ENCODE results near the gene DCAF4. TPM values are rescaled to one million over a fixed set of nuclear protein-coding genes. Genes with fewer than 3 reads are reported as not detected.

The DCAF4 gene
- total RNA-seq, 1 donor from 2014 or later = 14.2 TPM

DNA sequence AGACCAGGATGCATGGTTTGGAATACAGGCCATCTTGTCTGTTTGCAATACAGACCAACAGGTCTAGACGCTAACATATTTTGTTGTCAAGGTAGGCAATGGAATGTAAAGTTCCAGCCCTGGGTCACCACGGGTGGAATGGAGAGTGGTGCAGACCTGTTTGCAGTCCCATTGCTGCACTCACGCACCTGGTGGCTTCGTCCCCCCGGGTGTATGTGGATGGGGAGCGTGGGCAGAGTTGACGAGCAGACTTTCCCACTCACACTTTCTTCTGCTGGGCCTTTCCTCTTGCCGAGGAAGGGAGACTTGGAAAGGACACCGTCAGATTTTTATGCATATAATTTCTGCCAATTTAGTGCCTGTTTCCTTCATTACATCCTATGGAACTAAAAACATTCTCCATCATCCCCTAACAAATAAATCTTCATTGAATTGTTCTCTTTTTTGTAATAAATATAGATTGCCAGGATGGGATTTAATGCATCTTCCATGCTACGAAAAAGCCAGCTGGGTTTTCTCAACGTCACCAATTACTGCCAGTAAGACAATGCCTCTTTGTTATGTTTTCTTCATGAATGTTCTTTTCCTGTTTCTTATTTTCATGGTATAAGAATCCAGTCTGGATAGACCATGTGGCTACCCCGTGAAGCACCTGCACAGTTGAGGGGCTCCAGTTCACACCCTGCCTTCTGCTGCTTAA is 15.2 kb downstream of the DCAF4 start:
- intact Hi-C loops (cut with DNase I) = no loop called here
- no peaks in the 10 kb centered on the region for H3K27me3 ChIP-seq
- no peak overlapping the region for H3K27ac ChIP-seq
- peaks cover 0 to 51% of the 10 kb centered on the region in 2 donors for H3K36me3 ChIP-seq
- no peaks in the 10 kb centered on the region for H3K4me1 ChIP-seq
- DNase-seq (ENCODE audit: extremely low spot score in 2 of 2) = no peak
- H3K4me3 ChIP-seq = no peak overlapping the region
- no peaks in the 10 kb centered on the region for H3K9me3 ChIP-seq
- TF ChIP-seq POLR2AphosphoS5 (IDR thresholded peaks at IDR 0.05; ENCODE audit: insufficient read depth in 1 of 2, low read depth in 1 of 2) = no peak
- TF ChIP-seq POLR2A (IDR thresholded peaks at IDR 0.05) = no peak
- TF ChIP-seq, protein P1, sequence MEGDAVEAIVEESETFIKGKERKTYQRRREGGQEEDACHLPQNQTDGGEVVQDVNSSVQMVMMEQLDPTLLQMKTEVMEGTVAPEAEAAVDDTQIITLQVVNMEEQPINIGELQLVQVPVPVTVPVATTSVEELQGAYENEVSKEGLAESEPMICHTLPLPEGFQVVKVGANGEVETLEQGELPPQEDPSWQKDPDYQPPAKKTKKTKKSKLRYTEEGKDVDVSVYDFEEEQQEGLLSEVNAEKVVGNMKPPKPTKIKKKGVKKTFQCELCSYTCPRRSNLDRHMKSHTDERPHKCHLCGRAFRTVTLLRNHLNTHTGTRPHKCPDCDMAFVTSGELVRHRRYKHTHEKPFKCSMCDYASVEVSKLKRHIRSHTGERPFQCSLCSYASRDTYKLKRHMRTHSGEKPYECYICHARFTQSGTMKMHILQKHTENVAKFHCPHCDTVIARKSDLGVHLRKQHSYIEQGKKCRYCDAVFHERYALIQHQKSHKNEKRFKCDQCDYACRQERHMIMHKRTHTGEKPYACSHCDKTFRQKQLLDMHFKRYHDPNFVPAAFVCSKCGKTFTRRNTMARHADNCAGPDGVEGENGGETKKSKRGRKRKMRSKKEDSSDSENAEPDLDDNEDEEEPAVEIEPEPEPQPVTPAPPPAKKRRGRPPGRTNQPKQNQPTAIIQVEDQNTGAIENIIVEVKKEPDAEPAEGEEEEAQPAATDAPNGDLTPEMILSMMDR (IDR thresholded peaks at IDR 0.05) = no peak

DNA sequence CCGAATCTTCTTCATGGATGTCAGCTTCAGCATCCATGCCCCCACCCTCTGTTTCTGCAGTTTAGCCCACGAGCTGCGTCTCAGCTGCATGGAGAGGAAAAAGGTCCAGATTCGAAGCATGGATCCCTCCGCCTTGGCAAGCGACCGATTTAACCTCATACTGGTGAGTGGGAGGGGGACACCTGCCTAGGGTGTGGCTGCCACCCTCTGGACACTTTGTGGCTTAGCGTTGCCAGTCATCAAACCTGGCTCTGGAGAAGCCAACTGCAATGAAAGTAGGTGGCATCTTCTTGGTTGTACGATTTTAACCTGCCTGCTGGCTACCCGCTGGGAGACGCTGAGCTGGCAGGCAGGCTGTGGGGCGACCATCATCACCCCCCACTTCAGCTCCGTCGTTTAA is 16.7 kb downstream of the DCAF4 start:
- Histone ChIP-seq H3K4me3 (no peak overlapping the region), H3K9me3 (no peaks in the 10 kb centered on the region), H3K27me3 (no peaks in the 10 kb centered on the region), H3K27ac (no peak overlapping the region), H3K36me3 (peaks cover 0 to 51% of the 10 kb centered on the region in 2 donors), H3K4me1 (no peaks in the 10 kb centered on the region)
- no peak for DNase-seq (ENCODE audit: extremely low spot score in 2 of 2)
- intact Hi-C loops (cut with DNase I) = no loop called here
- TF ChIP-seq POLR2AphosphoS5 (IDR thresholded peaks at IDR 0.05; ENCODE audit: insufficient read depth in 1 of 2, low read depth in 1 of 2) (no peak), POLR2A (IDR thresholded peaks at IDR 0.05) (no peak)
- TF ChIP-seq, protein P1 (IDR thresholded peaks at IDR 0.05) = no peak

DNA sequence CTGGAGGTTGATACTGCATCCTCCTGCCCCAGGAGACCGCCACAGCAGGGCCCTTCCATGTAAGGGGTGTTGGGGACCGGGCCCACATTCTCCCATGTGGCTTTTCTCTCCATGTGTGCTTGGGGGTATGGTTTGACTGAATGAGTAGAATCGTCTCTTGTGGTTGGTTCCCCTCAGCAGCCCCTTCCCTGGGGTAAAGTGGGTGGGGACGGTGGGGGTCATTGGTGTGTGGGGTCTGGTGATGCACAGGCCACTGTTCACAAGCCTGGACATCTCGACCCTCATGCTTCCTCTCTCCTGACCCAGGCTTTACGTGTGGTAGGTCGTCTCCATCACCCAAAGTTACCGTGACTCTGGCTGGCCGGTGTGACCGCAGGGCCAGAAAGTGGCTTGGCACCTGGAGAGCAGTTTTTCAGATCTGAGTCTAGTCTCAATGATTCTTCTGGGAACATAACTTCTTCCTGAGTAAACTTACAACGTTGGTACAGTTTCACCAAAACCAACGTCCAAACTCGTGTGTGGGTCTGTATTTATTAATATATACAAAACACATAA is 17.7 kb downstream of the DCAF4 start:
- TF ChIP-seq POLR2A (IDR thresholded peaks at IDR 0.05) = no peak
- TF ChIP-seq POLR2AphosphoS5 (IDR thresholded peaks at IDR 0.05; ENCODE audit: insufficient read depth in 1 of 2, low read depth in 1 of 2) = no peak
- TF ChIP-seq, protein P1 (IDR thresholded peaks at IDR 0.05) = no peak
- no peak for DNase-seq (ENCODE audit: extremely low spot score in 2 of 2)
- intact Hi-C loops (cut with DNase I) = no loop called here
- Histone ChIP-seq H3K9me3 (no peaks in the 10 kb centered on the region), H3K27ac (no peak overlapping the region), H3K27me3 (no peaks in the 10 kb centered on the region), H3K4me1 (no peaks in the 10 kb centered on the region), H3K36me3 (peaks cover 0 to 45% of the 10 kb centered on the region in 2 donors), H3K4me3 (no peak overlapping the region)

DNA sequence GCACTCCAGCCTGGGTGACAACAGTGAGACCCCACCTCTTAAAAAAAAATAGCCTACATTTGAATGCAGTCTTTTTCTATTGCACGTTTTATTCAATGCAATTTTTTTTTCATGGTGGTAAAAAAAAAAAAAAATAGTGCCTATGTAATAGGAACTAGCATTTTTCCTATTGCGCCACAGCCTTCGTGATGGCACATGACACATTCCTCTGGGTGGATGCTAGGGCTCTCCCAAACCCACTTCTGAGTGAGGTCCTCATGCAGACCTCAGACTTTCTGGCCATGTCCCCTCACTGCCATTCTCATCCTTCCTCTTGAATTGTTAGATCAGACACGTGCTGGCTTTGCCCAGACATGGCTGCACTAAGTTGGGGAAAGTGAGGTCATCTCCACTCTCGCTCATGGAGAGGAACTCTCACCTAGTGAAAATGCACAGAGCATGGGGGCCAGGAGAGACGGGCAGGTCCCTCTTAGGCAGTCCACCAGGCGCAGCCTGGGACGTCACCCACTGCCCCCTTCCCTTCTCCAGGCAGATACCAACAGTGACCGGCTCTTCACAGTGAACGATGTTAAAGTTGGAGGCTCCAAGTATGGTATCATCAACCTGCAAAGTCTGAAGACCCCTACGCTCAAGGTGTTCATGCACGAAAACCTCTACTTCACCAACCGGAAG is 19.2 kb downstream of the DCAF4 start:
- Histone ChIP-seq H3K4me1 (no peaks in the 10 kb centered on the region), H3K27ac (no peak overlapping the region), H3K36me3 (peaks cover 0 to 31% of the 10 kb centered on the region in 2 donors), H3K4me3 (no peak overlapping the region), H3K27me3 (no peaks in the 10 kb centered on the region), H3K9me3 (no peaks in the 10 kb centered on the region)
- TF ChIP-seq, protein P1 (IDR thresholded peaks at IDR 0.05) = no peak
- TF ChIP-seq POLR2AphosphoS5 (IDR thresholded peaks at IDR 0.05; ENCODE audit: insufficient read depth in 1 of 2, low read depth in 1 of 2) (no peak), POLR2A (IDR thresholded peaks at IDR 0.05) (no peak)
- intact Hi-C loops (cut with DNase I) = no loop called here
- DNase-seq (ENCODE audit: extremely low spot score in 2 of 2) = no peak

DNA sequence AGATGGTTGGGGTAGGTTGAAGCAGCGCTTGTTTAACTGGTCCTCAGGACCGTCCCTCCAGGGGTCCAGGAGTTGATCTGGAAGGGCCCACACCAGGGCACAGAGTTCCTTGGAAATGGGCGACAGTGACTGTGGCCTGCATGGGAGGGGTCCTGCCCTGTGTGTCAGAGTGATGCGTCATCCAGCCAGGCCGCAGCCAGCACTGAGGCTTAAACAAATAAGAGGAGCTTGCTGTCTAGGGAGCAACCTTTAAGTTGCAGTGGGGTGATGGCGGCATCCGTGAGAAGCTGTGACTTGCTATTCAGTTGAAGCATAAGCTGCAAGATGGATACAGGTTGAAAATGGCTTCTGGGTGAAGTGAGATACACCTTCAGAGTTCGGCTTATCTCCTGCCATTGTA is 20.2 kb downstream of the DCAF4 start:
- no peak overlapping the region for H3K27ac ChIP-seq
- no peak overlapping the region for H3K4me3 ChIP-seq
- no peaks in the 10 kb centered on the region for H3K27me3 ChIP-seq
- intact Hi-C loops (cut with DNase I) = no loop called here
- DNase-seq (ENCODE audit: extremely low spot score in 2 of 2) = no peak
- peaks cover 0 to 23% of the 10 kb centered on the region in 2 donors for H3K36me3 ChIP-seq
- H3K4me1 ChIP-seq = no peaks in the 10 kb centered on the region
- H3K9me3 ChIP-seq = no peaks in the 10 kb centered on the region
- no peak for TF ChIP-seq POLR2AphosphoS5 (IDR thresholded peaks at IDR 0.05; ENCODE audit: insufficient read depth in 1 of 2, low read depth in 1 of 2)
